ENCODE data around the gene RNASE8. TPM values are rescaled to one million over a fixed set of nuclear protein-coding genes. Genes with fewer than 3 reads are reported as not detected.

Gene RNASE8
- total RNA-seq, 1 donor from 2014 or later = not detected

DNA sequence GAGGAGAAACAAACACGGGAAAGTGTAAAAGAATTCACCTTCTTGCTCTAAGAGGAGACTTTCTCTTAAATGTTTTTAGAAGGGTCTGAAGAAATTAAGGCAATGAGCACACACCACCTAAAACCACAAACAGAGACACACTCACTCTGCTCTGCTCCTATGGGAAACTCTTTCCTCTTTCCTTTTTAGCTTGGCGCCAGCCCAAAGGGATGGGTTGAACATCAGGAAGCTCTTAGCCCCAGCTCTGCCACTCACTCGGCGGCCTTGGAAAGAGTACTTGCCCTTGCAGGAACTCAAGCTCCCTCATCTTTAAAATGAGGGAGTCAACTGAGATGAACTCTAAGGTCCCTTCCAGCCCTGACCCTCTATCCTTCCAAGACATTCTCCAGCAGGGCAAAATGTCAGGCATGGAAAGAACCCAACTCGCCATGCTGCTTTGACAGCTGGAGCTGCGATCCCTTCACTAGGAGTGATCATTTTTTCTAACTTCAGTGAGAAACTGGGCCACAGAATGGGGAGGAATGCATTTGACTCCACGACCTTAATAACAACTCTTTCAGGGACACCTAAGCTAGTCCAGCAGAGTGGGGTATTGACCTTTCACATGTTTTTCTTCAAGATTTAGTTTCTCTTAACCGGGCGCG, 980 bp upstream of the RNASE8 start:
- Mint-ChIP-seq H3K4me3 (ENCODE audit: unreplicated experiment) (no peak overlapping the region), H3K27ac (ENCODE audit: unreplicated experiment) (no peak overlapping the region), H3K9me3 (ENCODE audit: unreplicated experiment) (no peaks in the 10 kb centered on the region), H3K4me1 (ENCODE audit: unreplicated experiment) (no peaks in the 10 kb centered on the region), H3K27me3 (ENCODE audit: unreplicated experiment) (peaks cover 6% of the 10 kb centered on the region), H3K36me3 (ENCODE audit: low read depth, unreplicated experiment) (no peaks in the 10 kb centered on the region)
- DNase-seq (ENCODE audit: low spot score) = no peak
- TF ChIP-seq CTCF (IDR thresholded peaks at IDR 0.05; ENCODE audit: unreplicated experiment) = no peak

DNA sequence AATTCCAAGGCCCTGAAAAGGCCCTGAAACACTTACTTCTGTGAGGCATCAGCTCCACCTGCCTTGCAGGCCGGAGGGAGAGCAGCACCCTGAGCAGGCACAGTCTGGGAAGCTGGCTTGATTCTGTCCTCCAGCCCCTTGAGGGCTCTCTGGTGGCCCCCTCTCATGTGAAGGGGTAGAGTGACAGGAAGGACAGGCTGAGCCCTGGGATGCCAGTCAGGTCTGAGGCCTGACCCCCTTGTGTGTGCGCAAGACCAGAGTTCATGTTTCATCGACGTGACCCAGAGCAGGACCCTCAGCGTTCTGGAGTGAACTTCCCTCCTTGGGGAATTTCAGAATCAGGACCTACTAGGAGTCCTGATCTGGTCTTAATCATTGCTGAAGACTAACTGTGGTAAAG, 1.3 kb downstream of the RNASE8 start:
- H3K9me3 Mint-ChIP-seq (ENCODE audit: unreplicated experiment) = no peaks in the 10 kb centered on the region
- no peak for TF ChIP-seq CTCF (IDR thresholded peaks at IDR 0.05; ENCODE audit: unreplicated experiment)
- H3K4me3 Mint-ChIP-seq (ENCODE audit: unreplicated experiment) = no peak overlapping the region
- DNase-seq (ENCODE audit: low spot score) = no peak
- no peak overlapping the region for H3K27ac Mint-ChIP-seq (ENCODE audit: unreplicated experiment)
- peaks cover 5% of the 10 kb centered on the region for H3K4me1 Mint-ChIP-seq (ENCODE audit: unreplicated experiment)
- H3K27me3 Mint-ChIP-seq (ENCODE audit: unreplicated experiment) = peaks cover 6% of the 10 kb centered on the region
- H3K36me3 Mint-ChIP-seq (ENCODE audit: low read depth, unreplicated experiment) = no peaks in the 10 kb centered on the region

DNA sequence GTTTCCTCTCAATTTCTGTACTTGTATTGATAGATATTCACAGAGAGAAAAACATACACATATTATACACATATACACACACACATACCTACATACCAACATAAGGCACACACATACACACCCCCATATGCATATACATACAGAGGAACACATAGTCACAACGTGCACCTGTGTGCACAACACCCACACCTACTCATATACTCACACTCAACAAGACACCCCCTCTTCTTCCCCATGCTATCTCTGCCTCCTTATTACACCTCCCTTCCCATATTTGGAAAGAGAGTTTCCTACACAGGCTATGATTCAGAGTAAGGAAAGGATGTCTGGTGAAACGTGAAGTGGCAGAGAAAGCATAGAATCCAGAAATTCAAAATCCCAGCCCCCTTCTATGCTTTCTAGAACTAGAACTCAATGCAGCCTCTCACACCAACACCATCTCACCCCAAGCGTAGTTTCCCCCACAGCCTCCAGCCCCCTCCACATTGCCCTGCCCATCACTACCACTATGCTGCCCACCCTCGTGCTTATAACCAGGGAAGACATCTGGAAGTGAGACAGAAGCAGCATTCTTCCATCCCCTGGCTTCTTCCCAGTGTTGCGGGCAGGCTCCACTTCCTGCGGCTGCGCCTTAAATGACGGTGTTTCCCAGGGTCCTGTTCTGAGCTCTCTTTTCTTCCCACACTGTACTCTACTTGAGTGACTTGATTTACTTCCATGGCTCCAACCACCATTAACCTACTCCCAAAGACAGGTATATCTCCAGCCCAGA, 2.4 kb downstream of the RNASE8 start:
- peaks cover 6% of the 10 kb centered on the region for H3K27me3 Mint-ChIP-seq (ENCODE audit: unreplicated experiment)
- TF ChIP-seq CTCF (IDR thresholded peaks at IDR 0.05; ENCODE audit: unreplicated experiment) = no peak
- no peaks in the 10 kb centered on the region for H3K36me3 Mint-ChIP-seq (ENCODE audit: low read depth, unreplicated experiment)
- H3K9me3 Mint-ChIP-seq (ENCODE audit: unreplicated experiment) = no peaks in the 10 kb centered on the region
- DNase-seq (ENCODE audit: low spot score) = no peak
- no peak overlapping the region for H3K4me3 Mint-ChIP-seq (ENCODE audit: unreplicated experiment)
- peaks cover 5% of the 10 kb centered on the region for H3K4me1 Mint-ChIP-seq (ENCODE audit: unreplicated experiment)
- no peak overlapping the region for H3K27ac Mint-ChIP-seq (ENCODE audit: unreplicated experiment)

DNA sequence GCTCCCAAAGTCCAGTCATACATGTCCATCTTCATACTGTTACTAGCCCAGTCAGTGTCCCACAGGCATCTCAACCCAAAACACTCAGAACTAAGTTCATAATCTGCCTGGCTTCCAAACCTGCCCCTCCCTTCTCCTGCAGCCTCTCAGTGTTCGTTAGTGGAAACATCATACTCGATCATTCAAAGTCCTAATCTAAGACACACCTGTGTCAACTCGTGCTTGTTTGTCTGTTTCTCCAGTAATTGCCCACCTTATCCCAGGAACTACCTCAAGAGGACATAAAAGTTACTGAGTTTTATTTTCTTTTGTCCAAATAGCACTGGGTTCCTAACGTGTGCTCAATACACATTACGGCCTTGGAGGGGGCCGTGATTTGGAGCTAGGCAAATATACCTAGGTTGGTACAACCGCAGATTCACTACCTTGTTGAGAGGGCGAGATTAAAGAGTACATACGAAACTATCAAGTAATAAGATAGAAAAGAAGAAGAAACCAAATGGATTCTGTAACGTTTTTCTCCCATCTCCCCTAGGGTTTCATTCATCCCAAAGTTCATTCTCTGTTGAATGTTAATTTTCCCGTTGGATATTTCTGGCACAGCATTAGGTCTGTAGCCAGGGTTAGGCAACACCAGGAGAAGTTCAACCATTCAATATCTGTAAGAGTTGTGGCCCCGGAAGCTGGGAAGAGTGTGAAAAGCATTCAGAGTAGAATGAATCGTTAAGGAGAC, 3.2 kb downstream of the RNASE8 start:
- H3K27ac Mint-ChIP-seq (ENCODE audit: unreplicated experiment) = no peak overlapping the region
- H3K4me1 Mint-ChIP-seq (ENCODE audit: unreplicated experiment) = peaks cover 5% of the 10 kb centered on the region
- no peaks in the 10 kb centered on the region for H3K36me3 Mint-ChIP-seq (ENCODE audit: low read depth, unreplicated experiment)
- H3K9me3 Mint-ChIP-seq (ENCODE audit: unreplicated experiment) = no peaks in the 10 kb centered on the region
- no peak for TF ChIP-seq CTCF (IDR thresholded peaks at IDR 0.05; ENCODE audit: unreplicated experiment)
- peaks cover 6% of the 10 kb centered on the region for H3K27me3 Mint-ChIP-seq (ENCODE audit: unreplicated experiment)
- no peak for DNase-seq (ENCODE audit: low spot score)
- H3K4me3 Mint-ChIP-seq (ENCODE audit: unreplicated experiment) = no peak overlapping the region

- no peak for DNase-seq (ENCODE audit: low spot score)
- H3K27me3 Mint-ChIP-seq (ENCODE audit: unreplicated experiment) = peaks cover 6% of the 10 kb centered on the region
- no peaks in the 10 kb centered on the region for H3K9me3 Mint-ChIP-seq (ENCODE audit: unreplicated experiment)
- no peaks in the 10 kb centered on the region for H3K36me3 Mint-ChIP-seq (ENCODE audit: low read depth, unreplicated experiment)
- H3K4me3 Mint-ChIP-seq (ENCODE audit: unreplicated experiment) = no peak overlapping the region
- no peak overlapping the region for H3K27ac Mint-ChIP-seq (ENCODE audit: unreplicated experiment)
- no peak for TF ChIP-seq CTCF (IDR thresholded peaks at IDR 0.05; ENCODE audit: unreplicated experiment)
- H3K4me1 Mint-ChIP-seq (ENCODE audit: unreplicated experiment) = peaks cover 5% of the 10 kb centered on the region
Measured at GRCh38 chr14:21061347-21061668, 3.7 kb downstream of the RNASE8 start.

Data from endothelial cell (in vitro differentiated cells).